ENCODE measurements around the gene ANGEL1. TPM values are rescaled to one million over a fixed set of nuclear protein-coding genes. Genes with fewer than 3 reads are reported as not detected.

Gene ANGEL1
- total RNA-seq, 4 donors from 2014 or later: 21.6 to 27.7 (median 26.1) TPM

- peaks cover 0 to 70% (median 0%) of the 10 kb centered on the region in 3 donors for H3K36me3 ChIP-seq
Measured at GRCh38 chr14:76778546-76779215, 34.0 kb downstream of the ANGEL1 start.

DNA sequence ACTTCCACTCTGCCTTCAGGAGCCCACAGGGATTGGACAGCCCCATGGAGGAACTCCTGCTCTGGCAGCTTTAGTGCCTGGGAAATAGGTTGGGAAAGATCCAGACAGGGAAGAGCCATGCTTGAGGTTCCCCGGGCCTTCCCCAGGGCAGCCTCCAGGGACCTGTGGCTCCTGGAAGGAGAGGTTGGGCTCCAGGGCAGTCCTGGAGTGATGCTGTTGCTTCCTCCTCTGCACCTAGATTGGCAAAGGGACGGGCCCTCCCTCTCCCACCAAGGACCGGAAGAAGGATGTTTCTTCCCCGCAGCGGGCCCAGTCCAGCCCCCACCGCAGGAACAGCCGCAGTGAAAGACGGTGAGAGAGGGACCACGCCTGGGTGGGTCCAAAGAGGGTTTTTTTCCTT, 35.0 kb downstream of the ANGEL1 start:
- no peak overlapping the region for H3K27ac ChIP-seq
- DNase-seq (ENCODE audit: low spot score in 2 of 2): no peak
- no peaks in the 10 kb centered on the region for H3K9me3 ChIP-seq
- H3K36me3 ChIP-seq: peaks cover 0 to 64% (median 0%) of the 10 kb centered on the region in 3 donors
- peaks cover 0 to 52% (median 22%) of the 10 kb centered on the region in 4 donors for H3K4me1 ChIP-seq
- no peaks in the 10 kb centered on the region for H3K27me3 ChIP-seq
- TF ChIP-seq POLR2A (IDR thresholded peaks at IDR 0.05) (no peak), EP300 (IDR thresholded peaks at IDR 0.05) (no peak)
- TF ChIP-seq, protein P1, sequence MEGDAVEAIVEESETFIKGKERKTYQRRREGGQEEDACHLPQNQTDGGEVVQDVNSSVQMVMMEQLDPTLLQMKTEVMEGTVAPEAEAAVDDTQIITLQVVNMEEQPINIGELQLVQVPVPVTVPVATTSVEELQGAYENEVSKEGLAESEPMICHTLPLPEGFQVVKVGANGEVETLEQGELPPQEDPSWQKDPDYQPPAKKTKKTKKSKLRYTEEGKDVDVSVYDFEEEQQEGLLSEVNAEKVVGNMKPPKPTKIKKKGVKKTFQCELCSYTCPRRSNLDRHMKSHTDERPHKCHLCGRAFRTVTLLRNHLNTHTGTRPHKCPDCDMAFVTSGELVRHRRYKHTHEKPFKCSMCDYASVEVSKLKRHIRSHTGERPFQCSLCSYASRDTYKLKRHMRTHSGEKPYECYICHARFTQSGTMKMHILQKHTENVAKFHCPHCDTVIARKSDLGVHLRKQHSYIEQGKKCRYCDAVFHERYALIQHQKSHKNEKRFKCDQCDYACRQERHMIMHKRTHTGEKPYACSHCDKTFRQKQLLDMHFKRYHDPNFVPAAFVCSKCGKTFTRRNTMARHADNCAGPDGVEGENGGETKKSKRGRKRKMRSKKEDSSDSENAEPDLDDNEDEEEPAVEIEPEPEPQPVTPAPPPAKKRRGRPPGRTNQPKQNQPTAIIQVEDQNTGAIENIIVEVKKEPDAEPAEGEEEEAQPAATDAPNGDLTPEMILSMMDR (IDR thresholded peaks at IDR 0.05): no peak
- 82 to 83% methylated on average over 9 of the region's 9 CpGs for WGBS, 2 donors
- H3K4me3 ChIP-seq: no peak overlapping the region

More at GRCh38 chr14:76778546-76779215, 34.0 kb downstream of the ANGEL1 start:
- Histone ChIP-seq H3K27me3 (no peaks in the 10 kb centered on the region), H3K27ac (no peak overlapping the region), H3K4me3 (no peak overlapping the region), H3K9me3 (no peaks in the 10 kb centered on the region), H3K4me1 (peaks cover 0 to 47% (median 16%) of the 10 kb centered on the region in 4 donors)
- TF ChIP-seq EP300 (IDR thresholded peaks at IDR 0.05) (no peak), POLR2A (IDR thresholded peaks at IDR 0.05) (no peak)
- TF ChIP-seq, protein P1 (IDR thresholded peaks at IDR 0.05): no peak
- DNase-seq (ENCODE audit: low spot score in 2 of 2): no peak
- 84 to 86% methylated on average over 16 of the region's 16 CpGs for WGBS, 2 donors

DNA sequence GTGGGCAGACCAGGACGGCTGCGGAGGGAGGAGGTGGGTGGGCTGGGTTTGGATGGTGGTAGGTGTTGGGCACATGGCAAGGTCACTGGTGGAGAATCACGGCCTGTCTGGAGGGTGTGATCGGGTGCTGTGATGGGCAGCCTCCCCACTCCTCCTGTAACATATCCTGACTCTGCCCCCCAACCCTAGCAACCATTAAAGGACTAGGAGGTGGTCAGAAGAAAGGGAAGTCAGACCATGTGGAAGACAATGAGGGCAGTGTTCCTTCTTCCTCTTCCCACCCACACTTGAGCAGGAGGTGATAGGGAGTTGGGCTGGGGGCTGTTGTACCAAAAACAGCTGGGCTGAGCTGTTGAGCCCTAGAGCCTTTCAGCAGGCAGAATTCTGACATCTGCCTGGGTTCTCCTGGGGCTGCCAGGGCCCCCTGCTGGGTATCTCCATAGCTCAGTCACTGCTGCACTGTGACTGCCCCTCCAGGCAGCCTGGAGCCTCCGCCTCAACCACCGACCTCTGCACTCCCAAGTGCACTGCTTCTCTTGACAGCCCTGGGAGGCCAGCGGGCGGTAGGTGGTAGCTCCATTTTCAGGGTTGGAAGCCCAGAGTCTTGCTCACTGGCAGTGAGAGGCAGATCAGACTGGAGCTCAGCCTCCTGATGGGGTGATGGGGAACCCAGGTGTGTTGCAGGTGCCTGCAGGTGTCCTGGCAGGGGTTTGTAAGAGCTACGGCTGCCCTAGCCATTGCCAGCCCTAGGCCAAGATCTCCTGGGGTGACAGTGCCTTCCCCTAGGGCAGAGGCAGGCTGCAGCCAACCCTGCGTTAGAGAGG, 36.0 kb downstream of the ANGEL1 start:
- Histone ChIP-seq H3K9me3 (no peaks in the 10 kb centered on the region), H3K4me1 (peaks cover 0 to 52% (median 25%) of the 10 kb centered on the region in 4 donors), H3K36me3 (peaks cover 0 to 53% (median 0%) of the 10 kb centered on the region in 3 donors), H3K27ac (peak overlapping the region in 1 of 4 donors; percentile 48), H3K4me3 (no peak overlapping the region), H3K27me3 (no peaks in the 10 kb centered on the region)
- 68 to 70% methylated on average over 8 to 10 of the region's 10 CpGs for whole genome bisulfite sequencing, 2 donors
- DNase-seq (ENCODE audit: low spot score in 2 of 2): no peak
- TF ChIP-seq, protein P1 (IDR thresholded peaks at IDR 0.05): no peak
- TF ChIP-seq POLR2A (IDR thresholded peaks at IDR 0.05) (no peak), EP300 (IDR thresholded peaks at IDR 0.05) (no peak)

DNA sequence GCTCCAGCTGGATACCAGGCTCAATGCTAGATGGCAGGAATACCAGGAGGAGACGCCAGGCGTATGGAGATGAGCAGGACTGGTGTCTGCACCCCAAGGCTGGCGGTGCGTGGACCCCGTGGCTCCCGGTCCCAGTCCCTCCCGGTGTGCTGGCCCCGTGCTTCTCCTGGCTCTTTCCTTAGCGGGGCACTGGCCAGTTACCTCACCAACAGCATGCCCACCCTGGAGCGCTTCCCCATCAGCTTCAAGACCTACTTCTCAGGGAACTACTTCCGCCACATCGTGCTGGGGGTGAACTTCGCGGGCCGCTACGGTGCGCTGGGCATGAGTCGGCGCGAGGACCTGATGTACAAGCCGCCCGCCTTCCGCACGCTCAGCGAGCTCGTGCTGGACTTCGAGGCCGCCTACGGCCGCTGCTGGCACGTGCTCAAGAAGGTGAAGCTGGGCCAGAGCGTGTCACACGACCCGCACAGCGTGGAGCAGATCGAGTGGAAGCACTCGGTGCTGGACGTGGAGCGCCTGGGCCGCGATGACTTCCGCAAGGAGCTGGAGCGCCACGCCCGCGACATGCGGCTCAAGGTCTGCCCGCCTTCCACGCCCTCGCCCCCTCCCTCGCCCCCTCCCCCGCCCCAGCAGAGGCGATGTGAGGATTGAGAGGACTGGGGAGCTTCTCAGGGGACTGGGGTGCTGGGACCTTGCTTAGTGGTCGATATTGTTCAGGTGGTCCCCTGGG, 36.8 kb downstream of the ANGEL1 start:
- DNase-seq (ENCODE audit: low spot score in 2 of 2): no peak

More for the DNA sequence above, 36.8 kb downstream of the ANGEL1 start:
- WGBS, 2 donors: 95 to 96% methylated on average over 48 to 54 of the region's 54 CpGs
- peaks cover 0 to 46% (median 0%) of the 10 kb centered on the region in 3 donors for H3K36me3 ChIP-seq
- H3K27ac ChIP-seq: peak overlapping the region in 1 of 4 donors; percentile 48
- no peaks in the 10 kb centered on the region for H3K27me3 ChIP-seq
- no peak overlapping the region for H3K4me3 ChIP-seq
- TF ChIP-seq EP300 (IDR thresholded peaks at IDR 0.05) (no peak), POLR2A (IDR thresholded peaks at IDR 0.05) (no peak)
- TF ChIP-seq, protein P1 (IDR thresholded peaks at IDR 0.05): no peak
- no peaks in the 10 kb centered on the region for H3K9me3 ChIP-seq
- H3K4me1 ChIP-seq: peaks cover 0 to 47% (median 21%) of the 10 kb centered on the region in 4 donors

Data from tibial nerve (tissue), 4 donors.